ENCODE results near the gene DNTT.

Gene DNTT

DNA sequence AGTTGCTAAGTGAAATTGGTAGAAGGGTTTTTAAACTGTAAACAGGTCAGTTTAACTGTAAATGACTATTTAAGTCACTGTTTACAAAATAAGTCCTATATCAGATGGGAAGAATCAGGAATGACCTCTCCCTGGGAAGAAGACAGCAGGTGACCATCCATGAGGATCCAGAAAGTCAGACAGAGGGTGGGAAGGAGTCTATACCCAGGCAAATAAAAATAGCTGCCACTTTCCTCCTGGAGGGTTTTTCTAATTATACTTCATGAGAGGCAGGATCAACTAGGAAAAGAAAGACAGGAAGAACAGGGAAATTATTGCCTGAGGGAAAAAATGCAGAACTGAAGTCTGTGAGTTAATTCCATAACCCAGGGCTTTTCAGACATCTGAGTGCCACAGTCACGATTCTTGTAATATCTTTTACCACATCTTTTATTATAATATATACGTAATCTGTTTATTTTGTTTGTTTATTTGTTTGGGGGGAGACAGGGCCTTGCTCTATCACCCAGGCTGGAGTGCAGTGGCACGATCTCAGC lies 7.0 kb downstream of the DNTT start:
- DNase-seq = no peak

DNA sequence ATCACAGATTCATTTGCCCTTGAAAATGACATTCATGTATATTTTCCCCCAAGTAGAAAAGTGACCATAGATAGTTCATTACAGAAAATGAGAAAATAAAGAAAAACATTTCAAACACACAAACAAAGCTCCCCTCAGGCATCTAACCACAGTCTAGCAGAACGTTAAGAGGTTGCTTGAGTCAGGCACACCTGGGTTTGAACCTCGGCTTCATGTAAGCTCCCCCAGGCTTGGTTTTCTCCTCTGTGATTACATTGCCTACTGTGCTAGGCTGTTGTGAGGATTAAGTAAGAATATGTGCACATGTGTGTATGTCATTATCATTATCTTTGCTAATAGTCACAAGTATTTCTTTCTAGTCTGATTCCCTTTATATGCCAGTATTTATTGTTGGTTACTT lies 9.1 kb downstream of the DNTT start:
- DNase-seq = no peak

- no peak for DNase-seq
Measured at GRCh38 chr10:96317067-96317833, 13.0 kb downstream of the DNTT start.

GRCh38 chr10:96319754-96320474 lies 15.7 kb downstream of the DNTT start:
- no peak for DNase-seq

- no peak for DNase-seq
Measured at GRCh38 chr10:96321822-96322221, 17.6 kb downstream of the DNTT start.

GRCh38 chr10:96322275-96322674 lies 18.0 kb downstream of the DNTT start:
- DNase-seq = no peak

GRCh38 chr10:96324447-96324846 lies 20.2 kb downstream of the DNTT start:
- DNase-seq = no peak

- no peak for DNase-seq
Measured at GRCh38 chr10:96325719-96326373, 21.6 kb downstream of the DNTT start.

GRCh38 chr10:96327462-96327861 lies 23.2 kb downstream of the DNTT start:
- no peak for DNase-seq

GRCh38 chr10:96333101-96333500 lies 28.9 kb downstream of the DNTT start:
- DNase-seq = no peak

DNA sequence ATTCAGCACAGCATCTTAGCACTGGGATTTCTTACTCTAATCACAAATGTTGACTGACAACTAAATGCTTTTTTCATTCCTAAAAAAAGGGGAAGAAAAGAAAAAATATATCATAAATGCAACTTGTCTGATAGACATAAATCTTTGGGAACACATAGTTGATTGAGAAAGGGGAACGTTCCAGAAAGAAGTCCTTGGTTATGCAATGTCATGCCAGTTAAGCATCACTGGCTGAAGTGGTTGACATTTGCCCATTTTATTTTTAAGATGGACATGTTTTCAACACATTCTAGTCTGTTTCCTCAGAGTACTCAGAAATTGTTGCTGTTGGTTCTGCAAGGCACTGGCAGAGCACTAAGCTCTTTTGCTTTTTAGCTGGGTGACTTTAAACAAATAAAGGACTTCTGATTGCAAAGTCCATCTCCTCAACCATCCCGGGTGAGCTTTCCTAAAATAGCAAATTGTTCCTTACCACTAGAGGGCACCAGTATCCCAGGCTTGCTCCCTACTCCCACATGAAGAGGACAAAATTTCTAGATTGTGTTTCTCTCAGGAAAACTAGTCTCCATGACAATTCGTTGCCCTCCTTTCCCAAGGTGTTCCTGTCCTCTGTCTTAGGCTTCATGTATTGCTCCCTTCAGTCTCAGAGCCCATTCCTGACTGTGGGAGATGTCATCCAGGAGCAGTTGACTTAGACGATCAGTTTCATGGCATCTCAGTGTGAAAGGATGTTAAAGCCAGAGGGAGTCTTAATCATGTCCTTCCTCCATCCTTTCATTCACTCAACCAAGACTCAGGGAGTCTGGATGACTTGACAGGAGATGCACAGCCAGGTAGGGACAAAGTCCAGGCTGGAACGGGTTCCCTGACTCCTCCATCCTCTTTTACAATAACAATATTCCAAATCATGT lies 30.6 kb downstream of the DNTT start:
- no peak for DNase-seq

GRCh38 chr10:96337106-96337505 lies 32.9 kb downstream of the DNTT start:
- no peak for DNase-seq

GRCh38 chr10:96338279-96338925 lies 34.2 kb downstream of the DNTT start:
- DNase-seq = no peak

- DNase-seq = no peak
Measured at GRCh38 chr10:96339383-96339782, 35.1 kb downstream of the DNTT start.

GRCh38 chr10:96339956-96340904 lies 36.0 kb downstream of the DNTT start:
- DNase-seq = peak; percentile 0

DNA sequence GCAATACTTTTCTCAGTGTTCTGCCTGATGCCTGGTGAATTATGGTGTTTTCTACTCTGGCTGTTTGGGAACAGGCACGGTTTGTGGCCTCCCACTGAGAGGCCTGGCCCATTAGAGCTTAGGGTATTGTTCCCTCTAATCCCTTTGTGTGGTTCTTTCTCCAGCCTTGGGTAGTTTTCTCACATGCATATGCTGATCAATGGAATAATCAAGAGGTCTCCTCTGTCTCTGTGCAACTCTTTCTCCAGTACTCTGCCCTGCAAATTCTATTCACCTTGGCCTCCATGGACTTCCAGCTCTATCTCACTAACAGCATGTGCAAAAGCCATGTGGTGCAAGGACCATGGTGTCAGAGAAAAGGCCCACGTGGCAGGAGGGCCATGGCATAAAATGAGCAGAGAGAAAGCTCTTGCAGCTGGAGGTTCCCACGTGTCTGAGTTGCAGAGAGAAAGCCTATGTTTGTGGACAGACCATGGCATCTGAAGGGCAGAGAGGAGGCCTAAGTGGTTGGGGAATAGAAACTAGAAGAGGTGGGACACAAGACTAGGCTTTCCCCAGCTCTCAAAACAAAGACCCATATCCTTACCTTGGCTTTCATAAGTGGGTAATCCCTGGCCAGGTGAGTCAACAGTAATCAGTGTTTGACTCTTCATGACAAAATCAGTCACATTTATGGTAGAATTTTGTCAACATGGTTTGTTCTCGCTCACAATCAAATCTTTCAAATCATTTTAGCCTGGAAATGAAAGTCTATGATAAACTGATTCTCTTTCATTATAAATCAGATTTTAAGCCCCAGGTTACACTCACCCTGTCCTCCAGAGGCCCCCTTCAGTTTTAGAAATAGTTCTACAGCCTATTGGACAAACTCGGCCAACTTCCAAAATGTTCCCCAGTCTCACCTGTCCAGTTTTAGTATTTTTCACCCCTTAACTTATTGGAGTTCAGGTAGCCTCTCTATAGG lies 37.3 kb downstream of the DNTT start:
- DNase-seq = no peak

DNA sequence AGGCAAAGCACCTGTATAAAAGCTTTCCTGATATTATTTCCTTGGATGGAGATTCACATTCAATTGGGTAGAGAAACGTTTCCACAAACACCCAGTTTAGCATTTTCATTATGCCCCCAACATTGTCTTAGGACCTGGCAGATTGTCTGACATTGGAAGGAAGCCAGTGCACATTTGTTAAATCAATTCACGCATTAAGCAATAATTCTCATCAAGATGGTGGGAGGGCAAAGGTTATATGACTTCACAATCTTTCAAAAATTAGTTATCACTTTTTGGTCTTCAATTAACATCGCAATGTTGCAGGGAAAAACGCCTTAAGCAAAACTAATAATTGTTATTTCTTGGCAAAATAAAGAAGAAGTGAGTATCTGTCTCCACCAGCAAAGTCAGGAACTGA lies 38.2 kb downstream of the DNTT start:
- DNase-seq = no peak

GRCh38 chr10:96344178-96344577 lies 39.9 kb downstream of the DNTT start:
- DNase-seq = no peak

- DNase-seq = no peak
Measured at GRCh38 chr10:96345222-96345621, 41.0 kb downstream of the DNTT start.

DNA sequence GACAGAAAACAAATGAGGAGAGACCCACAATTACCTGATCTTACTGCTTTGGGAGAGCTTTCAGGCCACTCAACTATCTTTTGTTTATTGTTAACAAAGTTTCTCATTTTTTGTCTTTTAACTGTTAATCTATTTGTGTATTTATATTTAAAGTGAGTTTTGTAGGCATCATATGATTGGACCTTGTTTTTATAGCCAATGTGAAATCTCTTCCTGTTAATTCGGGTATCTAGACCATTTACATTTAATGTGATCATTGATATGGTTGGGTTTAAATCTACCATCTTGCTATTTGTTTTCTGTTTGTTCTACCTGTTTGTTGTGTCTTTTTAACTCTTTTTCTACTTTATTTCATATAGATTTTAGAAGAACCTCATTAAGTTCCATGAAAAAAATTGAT lies 42.1 kb downstream of the DNTT start:
- no peak for DNase-seq
